Activated CD4-positive, alpha-beta T cell treated with anti-CD3 and anti-CD28 coated beads for 36 hours (primary cell): Measurements from ENCODE around the gene ATF4. TPM values are rescaled to one million over a fixed set of nuclear protein-coding genes. Genes with fewer than 3 reads are reported as not detected.

Source experiments
- ATAC-seq: fragments of 200-7000 bp; cut with Tn5 transposase; one replicate; pipeline ENCODE4 v1.10.0; 2021; ENCODE audit warnings: mild to moderate bottlenecking, moderate library complexity
- CTCF ChIA-PET: fragments of 350-600 bp; sonication (Branson Sonifier 250); formaldehyde crosslinking; loops from one replicate; lab custom pipeline; 2021; ENCODE audit warnings: antibody characterized with exemption; lab: Charles Lee
- POLR2A ChIA-PET: fragments of 350-600 bp; sonication (Branson Sonifier 250); formaldehyde crosslinking; loops from one replicate; lab custom pipeline; 2021; ENCODE audit warnings: antibody characterized with exemption, inconsistent platforms; lab: Charles Lee
- DNase-seq: peaks from one replicate; pipeline ENCODE4 v3.0.0-alpha.2; 2020
- H3K27ac Mint-ChIP-seq: one replicate; pipeline ENCODE4 v1.8.0; 2021; ENCODE audit warnings: mixed read lengths
- H3K27me3 Mint-ChIP-seq: one replicate; pipeline ENCODE4 v1.8.0; 2021; ENCODE audit warnings: mixed read lengths
- H3K36me3 Mint-ChIP-seq: one replicate; pipeline ENCODE4 v1.8.0; 2021; ENCODE audit warnings: low read depth, mixed read lengths
- H3K4me1 Mint-ChIP-seq: one replicate; pipeline ENCODE4 v1.8.0; 2021; ENCODE audit warnings: mixed read lengths
- H3K4me3 Mint-ChIP-seq: one replicate; pipeline ENCODE4 v1.8.0; 2021; ENCODE audit warnings: mild to moderate bottlenecking, moderate library complexity, mixed read lengths
- H3K9me3 Mint-ChIP-seq: one replicate; pipeline ENCODE4 v1.8.0; 2021; ENCODE audit warnings: low read depth, mixed read lengths
- intact Hi-C, 2 experiments: fragments of 100-400 bp; cut with DNase I in 1 of 2; cut with micrococcal nuclease in 1 of 2; formaldehyde crosslinking; loops; one replicate each; pipeline versions ENCODE4 v1.14.2 to v1.15.1; 2022 to 2024; cut with DNase I, micrococcal nuclease
- total RNA-seq, 2 experiments: library from RNA; stranded (reverse); gene quantifications; one replicate each; pipeline ENCODE4 v1.2.3, GENCODE V29; 2021

Gene ATF4
- total RNA-seq, 2 experiments from 2014 or later, result 580 to 680 TPM

GRCh38 chr22:39528080-39528661 lies 7.8 kb downstream of the ATF4 start:
- no peak for DNase-seq
- peaks cover 64% of the 10 kb centered on the region for H3K36me3 Mint-ChIP-seq
- no peaks in the 10 kb centered on the region for H3K9me3 Mint-ChIP-seq
- intact Hi-C loops, result loop anchor here in 1 of 2 experiments (2.0 to 10.0 kb wide), 3 partner anchors 357 to 823 kb away; partner anchors contain the start of genes APOBEC3C, GTPBP1 and JOSD1
- POLR2A ChIA-PET, result interaction anchor here (0.8 to 1.8 kb wide), 5 partner anchors 7 to 209 kb away, joined by 3 to 27 read pairs (median 6); partner anchors contain the start of genes ATF4 and RPL3
- CTCF ChIA-PET, result interaction anchor here (0.6 to 4.8 kb wide), 18 partner anchors 8 to 509 kb away, joined by 3 to 100 read pairs (median 5); partner anchors contain the start of genes ATF4 and MIEF1
- H3K27me3 Mint-ChIP-seq, result no peaks in the 10 kb centered on the region
- H3K4me3 Mint-ChIP-seq, result peak overlapping the region; percentile 67
- ATAC-seq, result no peak
- H3K4me1 Mint-ChIP-seq, result peaks cover 78% of the 10 kb centered on the region
- H3K27ac Mint-ChIP-seq, result peak overlapping the region; percentile 66

- DNase-seq, result peak; percentile 96
- intact Hi-C loops, result loop anchor here (1.0 to 10.0 kb wide), 5 partner anchors 36 to 824 kb away; partner anchors contain the start of genes APOBEC3C (in 1 of the 2), GTPBP1 (in 1 of the 2) and JOSD1 (in 1 of the 2)
- peak; percentile 37 for ATAC-seq
- H3K36me3 Mint-ChIP-seq, result peaks cover 59% of the 10 kb centered on the region
- ChIA-PET CTCF (interaction anchor here (0.6 to 4.8 kb wide), 38 partner anchors 8 to 591 kb away, joined by 3 to 100 read pairs (median 4); partner anchors contain the start of genes ATF4, MIEF1, RPL3 and TAB1), POLR2A (interaction anchor here (0.7 to 1.8 kb wide), 12 partner anchors 8 to 465 kb away, joined by 3 to 27 read pairs (median 6); partner anchors contain the start of genes ATF4, MIEF1, RPL3 and TAB1)
- peaks cover 75% of the 10 kb centered on the region for H3K4me1 Mint-ChIP-seq
- H3K27me3 Mint-ChIP-seq, result no peaks in the 10 kb centered on the region
- no peaks in the 10 kb centered on the region for H3K9me3 Mint-ChIP-seq
- peak overlapping the region; percentile 67 for H3K4me3 Mint-ChIP-seq
- peak overlapping the region; percentile 81 for H3K27ac Mint-ChIP-seq
Measured at GRCh38 chr22:39528681-39529486, 8.5 kb downstream of the ATF4 start.

- intact Hi-C loops, result loop anchor here (1.0 to 10.0 kb wide), 5 partner anchors 36 to 825 kb away; partner anchors contain the start of genes APOBEC3C (in 1 of the 2), GTPBP1 (in 1 of the 2) and JOSD1 (in 1 of the 2)
Measured at GRCh38 chr22:39529487-39529851, 9.1 kb downstream of the ATF4 start.

GRCh38 chr22:39530116-39530515 lies 9.8 kb downstream of the ATF4 start:
- no peaks in the 10 kb centered on the region for H3K9me3 Mint-ChIP-seq
- peak overlapping the region; percentile 81 for H3K27ac Mint-ChIP-seq
- intact Hi-C loops, result loop anchor here (5.0 to 10.0 kb wide), 5 partner anchors 375 to 817 kb away; partner anchors contain the start of genes ADSL (in 1 of the 2) and GRAP2 (in 1 of the 2)
- peaks cover 69% of the 10 kb centered on the region for H3K4me1 Mint-ChIP-seq
- ChIA-PET CTCF (interaction anchor here (0.7 to 4.8 kb wide), 13 partner anchors 13 to 514 kb away, joined by 3 to 100 read pairs (median 8); partner anchors contain the start of genes MIEF1, RPL3 and TAB1), POLR2A (interaction anchor here (0.8 to 1.8 kb wide), 3 partner anchors 9 to 11 kb away, joined by 3 to 27 read pairs (median 5); partner anchors contain the start of gene ATF4)
- H3K4me3 Mint-ChIP-seq, result peak overlapping the region; percentile 98
- DNase-seq, result no peak
- peaks cover 48% of the 10 kb centered on the region for H3K36me3 Mint-ChIP-seq
- H3K27me3 Mint-ChIP-seq, result no peaks in the 10 kb centered on the region
- no peak for ATAC-seq

More at GRCh38 chr22:39529487-39529851, 9.1 kb downstream of the ATF4 start:
- Mint-ChIP-seq H3K27ac (peak overlapping the region; percentile 81), H3K27me3 (no peaks in the 10 kb centered on the region), H3K9me3 (no peaks in the 10 kb centered on the region), H3K36me3 (peaks cover 54% of the 10 kb centered on the region), H3K4me3 (peak overlapping the region; percentile 67), H3K4me1 (peaks cover 75% of the 10 kb centered on the region)
- ChIA-PET CTCF (interaction anchor here (0.7 to 4.8 kb wide), 34 partner anchors 8 to 590 kb away, joined by 3 to 100 read pairs (median 5); partner anchors contain the start of genes ATF4, MIEF1, RPL3 and TAB1), POLR2A (interaction anchor here (0.7 to 1.8 kb wide), 9 partner anchors 8 to 464 kb away, joined by 3 to 27 read pairs (median 6); partner anchors contain the start of genes ATF4, MIEF1 and RPL3)
- no peak for DNase-seq
- no peak for ATAC-seq

GRCh38 chr22:39530692-39531331 lies 10.4 kb downstream of the ATF4 start:
- Mint-ChIP-seq H3K4me1 (peaks cover 63% of the 10 kb centered on the region), H3K27me3 (no peaks in the 10 kb centered on the region), H3K27ac (peak overlapping the region; percentile 53), H3K9me3 (no peaks in the 10 kb centered on the region), H3K36me3 (peaks cover 42% of the 10 kb centered on the region), H3K4me3 (peak overlapping the region; percentile 98)
- POLR2A ChIA-PET, result interaction anchor here (0.8 to 2.1 kb wide), 4 partner anchors 8 to 513 kb away, joined by 3 to 11 read pairs (median 4); no protein-coding TSS in a partner anchor
- DNase-seq, result no peak
- no peak for ATAC-seq
- intact Hi-C loops, result loop anchor here (5.0 to 10.0 kb wide), 5 partner anchors 374 to 816 kb away; partner anchors contain the start of genes ADSL (in 1 of the 2) and GRAP2 (in 1 of the 2)
- CTCF ChIA-PET, result interaction anchor here (0.7 to 4.8 kb wide), 14 partner anchors 8 to 513 kb away, joined by 3 to 100 read pairs (median 4); partner anchors contain the start of genes MIEF1, RPL3 and TAB1

GRCh38 chr22:39532215-39533073 lies 12.1 kb downstream of the ATF4 start, which contains the start of gene RPS19BP1:
Gene RPS19BP1 (minus strand): TSS chr22:39532748. CDS start chr22:39532738, 10 bp downstream.
- Mint-ChIP-seq H3K4me3 (peak within 1 kb of the TSS; percentile 98), H3K9me3 (no peaks in the 10 kb centered on the region), H3K4me1 (peaks cover 51% of the 10 kb centered on the region), H3K27ac (peak within 1 kb of the TSS; percentile 92), H3K27me3 (no peaks in the 10 kb centered on the region), H3K36me3 (peaks cover 37% of the 10 kb centered on the region)
- POLR2A ChIA-PET, result interaction anchor here (0.6 to 2.1 kb wide), 6 partner anchors 10 to 362 kb away, joined by 4 to 11 read pairs (median 6); partner anchors contain the start of genes ATF4 and RPL3
- CTCF ChIA-PET, result interaction anchor here (1.2 to 4.8 kb wide), 5 partner anchors 10 to 396 kb away, joined by 4 to 100 read pairs (median 6); partner anchors contain the start of gene MIEF1
- ATAC-seq (peak; percentile 89), DNase-seq (peak; percentile 100)
- intact Hi-C loops, result loop anchor here (1.0 to 10.0 kb wide), 14 partner anchors 12 to 815 kb away; partner anchors contain the start of genes ADSL (in 2 of the 2), ATF4 (in 2 of the 2), MIEF1 (in 2 of the 2) and CBX6 (in 1 of the 2)

GRCh38 chr22:39534092-39534506 lies 13.7 kb downstream of the ATF4 start:
- Mint-ChIP-seq H3K36me3 (peaks cover 27% of the 10 kb centered on the region), H3K4me1 (peaks cover 35% of the 10 kb centered on the region), H3K4me3 (no peak overlapping the region), H3K9me3 (no peaks in the 10 kb centered on the region), H3K27me3 (no peaks in the 10 kb centered on the region), H3K27ac (peak overlapping the region; percentile 78)
- intact Hi-C loops, result loop anchor here (1.0 to 10.0 kb wide), 8 partner anchors 371 to 813 kb away; partner anchors contain the start of genes ADSL (in 1 of the 2) and GRAP2 (in 1 of the 2)
- DNase-seq, result no peak
- POLR2A ChIA-PET, result interaction anchor here (0.8 to 1.0 kb wide), 3 partner anchors 214 to 502 kb away, joined by 3 read pairs; partner anchors contain the start of gene RPL3
- CTCF ChIA-PET, result interaction anchor here (0.5 to 2.8 kb wide), 31 partner anchors 15 to 1954 kb away, joined by 3 to 43 read pairs (median 4); partner anchors contain the start of genes LGALS2 and MIEF1
- no peak for ATAC-seq

GRCh38 chr22:39534591-39535356 lies 14.4 kb downstream of the ATF4 start:
- ChIA-PET POLR2A (interaction anchor here (0.6 to 1.0 kb wide), 4 partner anchors 215 to 502 kb away, joined by 3 to 4 read pairs (median 3); partner anchors contain the start of gene RPL3), CTCF (interaction anchor here (0.5 to 2.8 kb wide), 37 partner anchors 14 to 1955 kb away, joined by 3 to 43 read pairs (median 3); partner anchors contain the start of genes LGALS2 and MIEF1)
- DNase-seq, result peak; percentile 91
- H3K27ac Mint-ChIP-seq, result peak overlapping the region; percentile 78
- peaks cover 20% of the 10 kb centered on the region for H3K36me3 Mint-ChIP-seq
- peak; percentile 8 for ATAC-seq
- intact Hi-C loops, result loop anchor here (1.0 to 10.0 kb wide), 8 partner anchors 370 to 813 kb away; partner anchors contain the start of genes ADSL (in 1 of the 2) and GRAP2 (in 1 of the 2)
- no peak overlapping the region for H3K4me3 Mint-ChIP-seq
- no peaks in the 10 kb centered on the region for H3K27me3 Mint-ChIP-seq
- H3K4me1 Mint-ChIP-seq, result peaks cover 28% of the 10 kb centered on the region
- H3K9me3 Mint-ChIP-seq, result no peaks in the 10 kb centered on the region
